GM12878 (cell line): Measurements from ENCODE around the gene ASAP2. TPM values are rescaled to one million over a fixed set of nuclear protein-coding genes. Genes with fewer than 3 reads are reported as not detected.

Source experiments
- BMI1 ChIP-seq: fragments of 450-650 bp; IDR thresholded peaks from 2 replicates; pipeline ENCODE4 v1.6.1; 2016; ENCODE audit warnings: mild to moderate bottlenecking, moderate library complexity, borderline replicate concordance
- CHD1 ChIP-seq: IDR thresholded peaks from 2 replicates; pipeline ENCODE4 v1.6.1; 2012; ENCODE audit warnings: low read depth, low read length, improper control_type of control experiment
- HDAC6 ChIP-seq: fragments of 200-600 bp; sonication (generic); IDR thresholded peaks from one replicate; pipeline ENCODE4 v1.8.0; 2017; ENCODE audit warnings: antibody characterized with exemption; ENCODE audit not compliant: unreplicated experiment
- HSF1 ChIP-seq: fragments of 150-350 bp; IDR thresholded peaks from 2 replicates; pipeline ENCODE4 v1.6.1; 2014; ENCODE audit warnings: mild to moderate bottlenecking, low read depth, low read length
- IKZF1 ChIP-seq: fragments of 450-650 bp; conservative IDR thresholded peaks from 2 replicates; pipeline ENCODE4 v1.6.1; 2017; ENCODE audit warnings: antibody characterized with exemption, mild to moderate bottlenecking
- IKZF2 ChIP-seq, 2 experiments: fragments of 450-650 bp; IDR thresholded peaks; 2 replicates each; pipeline ENCODE4 v1.6.1; 2017; ENCODE audit warnings: mild to moderate bottlenecking in 2 of 2, moderate library complexity in 2 of 2
- MTA2 ChIP-seq: fragments of 450-650 bp; IDR thresholded peaks from 2 replicates; pipeline ENCODE4 v1.6.1; 2016; ENCODE audit warnings: low read depth, mild to moderate bottlenecking, moderate library complexity
- NR2C2 ChIP-seq: IDR thresholded peaks from 2 replicates; pipeline ENCODE4 v1.6.1; 2011; ENCODE audit warnings: borderline replicate concordance, low read depth; ENCODE audit not compliant: control insufficient read depth, insufficient read length
- POLR2A ChIP-seq: IDR thresholded peaks from 2 replicates; pipeline ENCODE4 v1.6.1; 2011; ENCODE audit warnings: low read depth, mild to moderate bottlenecking, low read length
- RAD51 ChIP-seq: fragments of 450-650 bp; IDR thresholded peaks from 2 replicates; pipeline ENCODE4 v1.6.1; 2016; ENCODE audit warnings: moderate library complexity, mild to moderate bottlenecking, inconsistent platforms
- RELB ChIP-seq: fragments of 450-650 bp; IDR thresholded peaks from 2 replicates; pipeline ENCODE4 v1.6.1; 2017; ENCODE audit warnings: low read depth, mild to moderate bottlenecking, moderate library complexity
- RUNX3 ChIP-seq: IDR thresholded peaks from 2 replicates; pipeline ENCODE4 v1.6.1; 2012; ENCODE audit warnings: low read length, inconsistent platforms
- SMARCA5 ChIP-seq: fragments of 450-650 bp; IDR thresholded peaks from 2 replicates; pipeline ENCODE4 v1.6.1; 2017; ENCODE audit warnings: mild to moderate bottlenecking
- SREBF2 ChIP-seq: IDR thresholded peaks from 2 replicates; pipeline ENCODE4 v1.6.1; 2012; ENCODE audit warnings: mild to moderate bottlenecking, low read length
- USF1 ChIP-seq: IDR thresholded peaks from 2 replicates; pipeline ENCODE4 v1.6.1; 2011; ENCODE audit warnings: borderline replicate concordance, low read depth, mild to moderate bottlenecking, moderate library complexity, mixed read lengths, low read length; ENCODE audit not compliant: insufficient read depth; ENCODE audit errors: extremely low read length
- USF2 ChIP-seq: IDR thresholded peaks from 2 replicates; pipeline ENCODE4 v1.6.1; 2011; ENCODE audit warnings: low read depth, low read length, improper control_type of control experiment, borderline replicate concordance
- YY1 ChIP-seq: IDR thresholded peaks from 2 replicates; pipeline ENCODE4 v1.6.1; 2011; ENCODE audit warnings: low read depth, mild to moderate bottlenecking, low read length
- ZBED1 ChIP-seq: IDR thresholded peaks from 2 replicates; pipeline ENCODE4 v1.6.1; 2016; ENCODE audit warnings: borderline replicate concordance
- ZBTB40 ChIP-seq: fragments of 450-650 bp; IDR thresholded peaks from 2 replicates; pipeline ENCODE4 v1.6.1; 2016; ENCODE audit warnings: mild to moderate bottlenecking, moderate library complexity, borderline replicate concordance
- polyA plus RNA-seq, 11 experiments: library from polyadenylated mRNA; depleted of rRNA in 4 of 11; unstranded in 6 of 11; stranded (reverse) in 5 of 11; fragments of >200 nt; fragmentation: Nextera tagmentation in 4 of 11; fragmentation: Illumina TruSeq in 1 of 11; extraction: Ambion mirVana in 4 of 11; extraction: Trizol in 1 of 11; gene quantifications; 1 replicate in 1 of 11; 2 replicates in 10 of 11; pipeline versions ENCODE4 v1.2.1 to v1.2.3, GENCODE V29; 2011 to 2016; ENCODE audit warnings: inconsistent platforms in 2 of 11, missing spikeins in 2 of 11, low read depth in 1 of 11
- total RNA-seq, 4 experiments: library from RNA; depleted of rRNA in 3 of 4; stranded (reverse); fragments of >200 nt in 3 of 4; fragmentation: Illumina TruSeq in 1 of 4; extraction: Trizol in 1 of 4; gene quantifications; 2 replicates each; pipeline versions ENCODE4 v1.2.1 to v1.2.3, GENCODE V29; 2013 to 2021

ASAP2 gene
- total and polyA plus RNA-seq, 10 of the 15 experiments (the other 5 are each of a cell fraction or from before 2014, with no cell fraction given), result 0.05 to 0.27 (median 0.07) TPM; not detected in 4

- TF ChIP-seq ZBTB40 (no peak), POLR2A (no peak), ZBED1 (no peak), YY1 (no peak), SMARCA5 (peak; percentile 48; the same call in 1 of the 2 replicates), RUNX3 (no peak), NR2C2 (no peak), BMI1 (no peak), SREBF2 (no peak), HSF1 (no peak), HDAC6 (peak; percentile 36), CHD1 (no peak), USF2 (no peak), IKZF1 (peak; percentile 33; the same call in 1 of the 2 replicates), MTA2 (no peak), USF1 (no peak), RELB (no peak), RAD51 (no peak), IKZF2 (IDR thresholded peaks at IDR 0.05) (no peak)
Observed at GRCh38 chr2:9205963-9206948, at the start of gene ASAP2 (continued).
